Ovary (tissue), 3 donors: ENCODE measurements around the gene MPP7.

Source experiments
- EP300 ChIP-seq: sonication (generic); formaldehyde crosslinking; IDR thresholded peaks from one replicate; pipeline ENCODE4 v1.6.1; 2017; ENCODE audit warnings: antibody characterized with exemption
- POLR2A ChIP-seq: fragments of 450-650 bp; IDR thresholded peaks from one replicate; pipeline ENCODE4 v1.6.1; 2017; ENCODE audit warnings: antibody characterized with exemption, mild to moderate bottlenecking, moderate library complexity
- TF ChIP-seq, protein P1 (sequence below), 3 donors: fragments of 450-650 bp in 2 of 3; fragments of 200-600 bp in 1 of 3; IDR thresholded peaks; one replicate each; pipeline versions ENCODE4 v1.5.1 to v1.8.0; 2016 to 2022; ENCODE audit warnings: antibody characterized with exemption in 3 of 3, mild to moderate bottlenecking in 1 of 3
- donor health status: DM: no; HTN: no; CAD: no.

DNA sequence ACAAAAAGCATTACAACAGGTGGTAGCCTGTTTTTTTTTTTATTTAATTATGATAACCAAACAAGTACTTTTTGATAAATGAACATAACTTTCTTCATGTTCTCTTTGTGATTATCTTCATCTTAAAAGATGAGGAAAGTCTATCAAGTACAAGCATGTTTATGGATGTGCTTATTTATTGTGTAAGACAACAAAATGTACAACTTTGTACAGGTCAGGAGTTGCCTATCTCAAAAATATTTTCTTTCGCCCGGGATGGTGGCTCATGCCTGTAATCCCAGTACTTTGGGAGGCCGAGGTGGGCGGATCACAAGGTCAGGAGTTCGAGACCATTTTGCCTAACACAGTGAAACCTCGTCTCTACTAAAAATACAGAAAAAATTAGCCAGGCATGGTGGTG, 17.0 kb downstream of the MPP7 start:
- TF ChIP-seq, protein P1, sequence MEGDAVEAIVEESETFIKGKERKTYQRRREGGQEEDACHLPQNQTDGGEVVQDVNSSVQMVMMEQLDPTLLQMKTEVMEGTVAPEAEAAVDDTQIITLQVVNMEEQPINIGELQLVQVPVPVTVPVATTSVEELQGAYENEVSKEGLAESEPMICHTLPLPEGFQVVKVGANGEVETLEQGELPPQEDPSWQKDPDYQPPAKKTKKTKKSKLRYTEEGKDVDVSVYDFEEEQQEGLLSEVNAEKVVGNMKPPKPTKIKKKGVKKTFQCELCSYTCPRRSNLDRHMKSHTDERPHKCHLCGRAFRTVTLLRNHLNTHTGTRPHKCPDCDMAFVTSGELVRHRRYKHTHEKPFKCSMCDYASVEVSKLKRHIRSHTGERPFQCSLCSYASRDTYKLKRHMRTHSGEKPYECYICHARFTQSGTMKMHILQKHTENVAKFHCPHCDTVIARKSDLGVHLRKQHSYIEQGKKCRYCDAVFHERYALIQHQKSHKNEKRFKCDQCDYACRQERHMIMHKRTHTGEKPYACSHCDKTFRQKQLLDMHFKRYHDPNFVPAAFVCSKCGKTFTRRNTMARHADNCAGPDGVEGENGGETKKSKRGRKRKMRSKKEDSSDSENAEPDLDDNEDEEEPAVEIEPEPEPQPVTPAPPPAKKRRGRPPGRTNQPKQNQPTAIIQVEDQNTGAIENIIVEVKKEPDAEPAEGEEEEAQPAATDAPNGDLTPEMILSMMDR (IDR thresholded peaks at IDR 0.05), result no peak
- TF ChIP-seq EP300, result no peak
- TF ChIP-seq POLR2A, result no peak
